GM12873 (cell line): ENCODE results near the gene CYSRT1.

Experiments used
- TF ChIP-seq, protein P1 (sequence below): IDR thresholded peaks from 2 replicates; pipeline ENCODE4 v1.5.1; 2012; ENCODE audit warnings: low read depth, mild to moderate bottlenecking, moderate library complexity, low read length, control low read depth; ENCODE audit not compliant: insufficient read depth; ENCODE audit errors: missing control alignments

CYSRT1 gene

DNA sequence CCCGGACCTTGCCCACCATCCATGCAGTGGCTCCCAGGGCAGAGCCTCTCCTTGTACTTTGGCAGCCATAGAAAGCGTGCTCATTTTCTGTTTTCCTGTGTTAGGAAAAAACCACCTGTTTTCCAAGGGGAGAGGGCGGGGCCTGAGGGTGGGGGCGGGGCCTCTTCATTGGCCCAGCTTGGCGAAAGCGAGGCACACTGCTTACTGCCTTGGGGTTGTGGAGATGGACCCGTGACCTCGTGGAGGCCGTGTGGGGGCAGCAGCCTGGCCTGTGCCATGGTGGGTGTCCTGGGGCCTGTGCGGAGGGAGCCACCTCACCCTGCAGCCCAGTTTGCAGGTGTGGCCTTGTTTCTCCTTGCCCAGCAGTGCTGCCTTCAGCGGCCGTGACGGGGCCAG, 48.1 kb downstream of the CYSRT1 start:
- TF ChIP-seq, protein P1, sequence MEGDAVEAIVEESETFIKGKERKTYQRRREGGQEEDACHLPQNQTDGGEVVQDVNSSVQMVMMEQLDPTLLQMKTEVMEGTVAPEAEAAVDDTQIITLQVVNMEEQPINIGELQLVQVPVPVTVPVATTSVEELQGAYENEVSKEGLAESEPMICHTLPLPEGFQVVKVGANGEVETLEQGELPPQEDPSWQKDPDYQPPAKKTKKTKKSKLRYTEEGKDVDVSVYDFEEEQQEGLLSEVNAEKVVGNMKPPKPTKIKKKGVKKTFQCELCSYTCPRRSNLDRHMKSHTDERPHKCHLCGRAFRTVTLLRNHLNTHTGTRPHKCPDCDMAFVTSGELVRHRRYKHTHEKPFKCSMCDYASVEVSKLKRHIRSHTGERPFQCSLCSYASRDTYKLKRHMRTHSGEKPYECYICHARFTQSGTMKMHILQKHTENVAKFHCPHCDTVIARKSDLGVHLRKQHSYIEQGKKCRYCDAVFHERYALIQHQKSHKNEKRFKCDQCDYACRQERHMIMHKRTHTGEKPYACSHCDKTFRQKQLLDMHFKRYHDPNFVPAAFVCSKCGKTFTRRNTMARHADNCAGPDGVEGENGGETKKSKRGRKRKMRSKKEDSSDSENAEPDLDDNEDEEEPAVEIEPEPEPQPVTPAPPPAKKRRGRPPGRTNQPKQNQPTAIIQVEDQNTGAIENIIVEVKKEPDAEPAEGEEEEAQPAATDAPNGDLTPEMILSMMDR, result no peak

DNA sequence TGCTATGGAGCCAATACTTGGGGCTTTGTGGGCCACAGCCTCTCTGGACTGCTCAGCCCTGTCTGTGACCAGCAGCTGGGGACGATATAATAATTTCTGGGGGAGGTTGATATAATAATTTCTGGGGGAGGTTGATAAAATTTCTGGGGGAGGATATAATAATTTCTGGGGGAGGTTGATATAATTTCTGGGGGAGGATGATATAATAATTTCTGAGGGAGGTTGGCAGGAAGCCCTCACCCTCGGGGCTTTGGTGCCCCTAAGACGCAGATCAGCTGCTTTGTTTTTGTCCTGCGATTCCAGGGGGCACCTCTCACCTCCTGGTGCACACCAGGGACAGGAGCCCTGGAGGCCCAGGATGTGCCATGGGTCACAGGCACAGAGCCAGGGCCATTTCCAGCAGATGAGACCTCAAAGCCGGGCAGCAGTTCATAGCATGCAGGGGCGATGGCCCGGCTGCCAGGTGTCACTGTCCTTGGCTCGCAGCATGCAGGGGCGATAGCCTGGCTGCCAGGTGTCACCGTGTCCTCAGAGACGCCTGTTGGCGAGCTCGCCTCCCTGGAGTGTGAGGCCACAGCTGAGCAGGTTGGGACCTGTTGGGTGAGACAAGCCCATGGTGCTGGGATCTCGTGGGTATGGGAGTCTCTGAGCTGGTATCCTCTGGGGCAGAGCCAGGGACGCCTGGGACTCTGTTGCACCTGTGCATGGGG, 48.8 kb downstream of the CYSRT1 start:
- TF ChIP-seq, protein P1, result no peak

DNA sequence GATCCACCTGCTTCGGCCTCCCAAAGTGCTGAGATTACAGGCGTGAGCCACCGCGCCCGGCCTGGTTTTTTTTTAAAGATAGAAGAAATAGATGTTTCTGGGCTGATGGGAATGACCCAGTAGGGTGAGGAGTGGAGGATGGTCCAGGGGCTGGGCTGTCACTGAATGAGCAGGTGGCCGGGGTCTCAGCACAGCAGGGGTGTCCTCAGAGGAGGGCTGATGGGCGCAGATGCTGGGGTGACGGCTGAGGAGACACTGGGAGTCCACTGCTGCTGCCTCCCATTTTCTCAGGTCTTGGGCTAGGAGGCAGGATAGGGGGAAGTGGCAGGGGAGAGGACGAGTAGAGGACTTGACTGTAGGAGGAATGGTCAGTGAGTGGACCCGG, 50.2 kb downstream of the CYSRT1 start:
- TF ChIP-seq, protein P1, result no peak
